Adrenal gland (tissue), 12 donors: ENCODE measurements around the gene ECT2L. TPM values are rescaled to one million over a fixed set of nuclear protein-coding genes. Genes with fewer than 3 reads are reported as not detected.
"Not testable (repeated sequence)": the region's sequence is repeated elsewhere in the genome, so short reads cannot be mapped to it uniquely, and the experiment has no call there.

ENCODE experiments used
- DNase-seq, 7 donors: peaks; one replicate each; pipeline ENCODE4 v3.0.0-alpha.2; 2019 to 2020
- H3K27ac ChIP-seq, 5 donors: fragments of 200-600 bp; sonication (generic) in 4 of 5; 1 replicate in 3 of 5; 2 replicates in 2 of 5; pipeline versions ENCODE4 v1.5.1 to v1.8.0; 2016 to 2020; ENCODE audit warnings: mild to moderate bottlenecking in 1 of 5
- H3K27me3 ChIP-seq: fragments of 200-600 bp; 2 replicates; pipeline ENCODE4 v1.8.0; 2021
- H3K36me3 ChIP-seq, 2 donors: fragments of 200-600 bp; replicated peaks in 1 of 2; 1 replicate in 1 of 2; 2 replicates in 1 of 2; pipeline versions ENCODE4 v1.5.1 to v1.8.0; 2018 to 2022
- H3K4me1 ChIP-seq, 2 donors: fragments of 200-600 bp; replicated peaks in 1 of 2; 1 replicate in 1 of 2; 2 replicates in 1 of 2; pipeline versions ENCODE4 v1.5.1 to v1.8.0; 2018 to 2021
- H3K4me3 ChIP-seq, 4 donors: fragments of 200-600 bp; sonication (generic) in 3 of 4; one replicate each; pipeline ENCODE4 v1.5.1; 2016 to 2018
- H3K9me3 ChIP-seq, 3 donors: fragments of 200-600 bp; sonication (generic) in 1 of 3; replicated peaks in 1 of 3; 1 replicate in 2 of 3; 2 replicates in 1 of 3; pipeline versions ENCODE4 v1.5.1 to v1.8.0; 2016 to 2021
- POLR2A ChIP-seq, 2 donors: fragments of 450-650 bp; IDR thresholded peaks; one replicate each; pipeline ENCODE4 v1.6.1; 2017; ENCODE audit warnings: antibody characterized with exemption in 2 of 2, mild to moderate bottlenecking in 2 of 2, moderate library complexity in 1 of 2
- WGBS, 4 donors: extraction: QIAGEN DNeasy Blood & Tissue Kit in 2 of 4; methylation state at CpG; one replicate each; pipeline versions ENCODE4 v1.1.5 to v1.1.7; 2013 to 2017; 5-methylcytosine and 5-hydroxymethylcytosine counted together
- intact Hi-C, 2 donors: fragments of 100-400 bp; cut with DNase I; formaldehyde crosslinking; loops; one replicate each; pipeline versions ENCODE4 v1.14.1 to v1.15.0; 2022 to 2023
- polyA plus RNA-seq, 3 donors: library from polyadenylated mRNA; stranded (reverse); fragments of 200-250 nt in 2 of 3; fragments of 350-450 nt in 1 of 3; fragmentation: Illumina TruSeq in 1 of 3; extraction: RNeasy Lipid Tissue Mini Kit (QIAGEN cat#74804) in 1 of 3; gene quantifications; one replicate each; pipeline ENCODE4 v1.2.3, GENCODE V29; 2013 to 2014
- total RNA-seq, 9 donors: library from RNA; depleted of rRNA in 4 of 9; stranded (reverse); fragments of >200 nt in 4 of 9; fragments of 120-200 nt in 1 of 9; fragmentation: NEBNext Ultra II Directional in 1 of 9; extraction: Animal tissue kit (Norgen Biotek cat#: 25700) in 1 of 9; gene quantifications; one replicate each; pipeline versions ENCODE4 v1.1.0 to v1.2.4, GENCODE V29; 2013 to 2023
- TF ChIP-seq, protein P1 (sequence below), 6 experiments: fragments of 450-650 bp in 4 of 6; fragments of 200-600 bp in 2 of 6; sonication (generic) in 1 of 6; IDR thresholded peaks; 1 replicate in 5 of 6; 2 replicates in 1 of 6; pipeline versions ENCODE4 v1.5.1 to v1.8.0; 2016 to 2021; ENCODE audit warnings: antibody characterized with exemption in 6 of 6, mild to moderate bottlenecking in 2 of 6, moderate library complexity in 1 of 6
- donor health status: healthy with polysubstance abuse.
- donor health status: Bipolar disorder and iron deficiency.
- donor health status: DM: yes; HTN: yes; CAD: no.
- donor health status: DM: no; HTN: no; CAD: no.
- donor health status: DM: no; HTN: no; CAD: no.
- donor health status: DM: yes; HTN: yes; CAD: no.

ECT2L gene
- total and polyA plus RNA-seq, 12 donors: 0.06 to 1.3 (median 0.20) TPM; not detected in 4

GRCh38 chr6:138925806-138926205, 129.9 kb downstream of the ECT2L start:
- Histone ChIP-seq H3K4me1 (no peaks in the 10 kb centered on the region), H3K36me3 (no peaks in the 10 kb centered on the region), H3K4me3 (no peak overlapping the region), H3K27ac (no peak overlapping the region), H3K27me3 (no peaks in the 10 kb centered on the region), H3K9me3 (no peaks in the 10 kb centered on the region)
- TF ChIP-seq, protein P1, sequence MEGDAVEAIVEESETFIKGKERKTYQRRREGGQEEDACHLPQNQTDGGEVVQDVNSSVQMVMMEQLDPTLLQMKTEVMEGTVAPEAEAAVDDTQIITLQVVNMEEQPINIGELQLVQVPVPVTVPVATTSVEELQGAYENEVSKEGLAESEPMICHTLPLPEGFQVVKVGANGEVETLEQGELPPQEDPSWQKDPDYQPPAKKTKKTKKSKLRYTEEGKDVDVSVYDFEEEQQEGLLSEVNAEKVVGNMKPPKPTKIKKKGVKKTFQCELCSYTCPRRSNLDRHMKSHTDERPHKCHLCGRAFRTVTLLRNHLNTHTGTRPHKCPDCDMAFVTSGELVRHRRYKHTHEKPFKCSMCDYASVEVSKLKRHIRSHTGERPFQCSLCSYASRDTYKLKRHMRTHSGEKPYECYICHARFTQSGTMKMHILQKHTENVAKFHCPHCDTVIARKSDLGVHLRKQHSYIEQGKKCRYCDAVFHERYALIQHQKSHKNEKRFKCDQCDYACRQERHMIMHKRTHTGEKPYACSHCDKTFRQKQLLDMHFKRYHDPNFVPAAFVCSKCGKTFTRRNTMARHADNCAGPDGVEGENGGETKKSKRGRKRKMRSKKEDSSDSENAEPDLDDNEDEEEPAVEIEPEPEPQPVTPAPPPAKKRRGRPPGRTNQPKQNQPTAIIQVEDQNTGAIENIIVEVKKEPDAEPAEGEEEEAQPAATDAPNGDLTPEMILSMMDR (IDR thresholded peaks at IDR 0.05): no peak
- DNase-seq: no peak
- intact Hi-C loops: no loop called here
- 84 to 93% (median 92%) methylated on average over 2 of the region's 2 CpGs for WGBS, 4 donors

GRCh38 chr6:138926579-138926978, 130.7 kb downstream of the ECT2L start:
- DNase-seq: no peak
- Histone ChIP-seq H3K27ac (no peak overlapping the region), H3K4me3 (no peak overlapping the region), H3K4me1 (no peaks in the 10 kb centered on the region), H3K27me3 (no peaks in the 10 kb centered on the region), H3K9me3 (no peaks in the 10 kb centered on the region), H3K36me3 (no peaks in the 10 kb centered on the region)
- 92 to 95% (median 93%) methylated on average over 3 of the region's 3 CpGs for WGBS, 4 donors
- intact Hi-C loops: no loop called here
- TF ChIP-seq, protein P1 (IDR thresholded peaks at IDR 0.05): no peak
- TF ChIP-seq POLR2A (IDR thresholded peaks at IDR 0.05): no peak

GRCh38 chr6:138931660-138932059, 135.8 kb downstream of the ECT2L start:
- H3K36me3 ChIP-seq: no peaks in the 10 kb centered on the region
- H3K27ac ChIP-seq: no peak overlapping the region
- no peaks in the 10 kb centered on the region for H3K9me3 ChIP-seq
- no peak for DNase-seq
- H3K4me1 ChIP-seq: no peaks in the 10 kb centered on the region
- WGBS, 4 donors: 88 to 96% (median 92%) methylated on average over 1 of the region's 1 CpG
- H3K4me3 ChIP-seq: no peak overlapping the region
- intact Hi-C loops: no loop called here
- no peak for TF ChIP-seq POLR2A (IDR thresholded peaks at IDR 0.05)
- TF ChIP-seq, protein P1 (IDR thresholded peaks at IDR 0.05): no peak
- H3K27me3 ChIP-seq: no peaks in the 10 kb centered on the region

DNA sequence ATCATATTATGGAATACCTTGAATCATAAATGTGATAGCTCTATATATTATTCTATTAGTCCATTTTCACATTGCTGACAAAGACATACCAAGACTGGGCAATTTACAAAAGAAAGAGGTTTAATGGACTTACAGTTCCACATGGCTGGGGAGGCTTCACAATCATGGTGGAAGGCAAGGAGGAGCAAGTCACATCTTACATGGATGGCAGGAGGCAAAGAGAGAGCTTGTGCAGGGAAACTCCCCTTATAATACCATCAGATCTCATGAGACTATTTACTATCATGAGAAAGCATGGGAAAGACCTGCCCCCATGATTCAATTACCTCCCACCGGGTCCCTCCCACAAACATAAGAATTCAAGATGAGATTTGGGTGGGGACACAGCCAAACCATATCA, 141.0 kb downstream of the ECT2L start:
- H3K36me3 ChIP-seq: not testable (repeated sequence)

GRCh38 chr6:138943089-138943625, 147.3 kb downstream of the ECT2L start:
- DNase-seq: no peak
- no peaks in the 10 kb centered on the region for H3K9me3 ChIP-seq
- no peak overlapping the region for H3K27ac ChIP-seq
- H3K27me3 ChIP-seq: no peaks in the 10 kb centered on the region
- intact Hi-C loops: no loop called here
- H3K4me3 ChIP-seq: no peak overlapping the region
- 95 to 98% (median 97%) methylated on average over 2 of the region's 2 CpGs for WGBS, 4 donors
- TF ChIP-seq, protein P1 (IDR thresholded peaks at IDR 0.05): no peak
- TF ChIP-seq POLR2A (IDR thresholded peaks at IDR 0.05): no peak
- H3K4me1 ChIP-seq: peaks cover 0 to 4% of the 10 kb centered on the region in 2 donors
- peaks cover 0 to 5% of the 10 kb centered on the region in 2 donors for H3K36me3 ChIP-seq

More for the DNA sequence above, 141.0 kb downstream of the ECT2L start:
- DNase-seq, H3K4me1 ChIP-seq, intact Hi-C loops, H3K27me3 ChIP-seq, H3K9me3 ChIP-seq, H3K4me3 ChIP-seq, H3K27ac ChIP-seq: not testable (repeated sequence)
- 96 to 100% (median 99%) methylated on average over 1 of the region's 1 CpG for WGBS, 4 donors
